HUES48 (cell line): ENCODE results near the gene STK17B.

ENCODE experiments used
- H3K27ac ChIP-seq: one replicate; pipeline ENCODE4 v1.7.0; 2013; ENCODE audit warnings: low read depth, low read length, inconsistent platforms
- H3K27me3 ChIP-seq: 2 replicates; pipeline ENCODE4 v1.6.1; 2013; ENCODE audit warnings: mild to moderate bottlenecking, low read length; ENCODE audit not compliant: control insufficient read depth, insufficient read depth
- H3K36me3 ChIP-seq: 2 replicates; pipeline ENCODE4 v1.6.1; 2013; ENCODE audit warnings: low read length; ENCODE audit not compliant: control insufficient read depth, insufficient read depth
- H3K4me1 ChIP-seq: 2 replicates; pipeline ENCODE4 v1.6.1; 2013; ENCODE audit warnings: mild to moderate bottlenecking, low read length; ENCODE audit not compliant: control insufficient read depth, insufficient read depth
- H3K4me3 ChIP-seq: 2 replicates; pipeline ENCODE4 v1.5.1; 2013; ENCODE audit warnings: mild to moderate bottlenecking, low read depth, low read length
- H3K9ac ChIP-seq: 2 replicates; pipeline ENCODE4 v1.6.1; 2013; ENCODE audit warnings: mild to moderate bottlenecking, low read depth, low read length, moderate library complexity
- H3K9me3 ChIP-seq: 2 replicates; pipeline ENCODE4 v1.6.1; 2013; ENCODE audit warnings: low read length; ENCODE audit not compliant: control insufficient read depth, insufficient read depth

Gene STK17B

DNA sequence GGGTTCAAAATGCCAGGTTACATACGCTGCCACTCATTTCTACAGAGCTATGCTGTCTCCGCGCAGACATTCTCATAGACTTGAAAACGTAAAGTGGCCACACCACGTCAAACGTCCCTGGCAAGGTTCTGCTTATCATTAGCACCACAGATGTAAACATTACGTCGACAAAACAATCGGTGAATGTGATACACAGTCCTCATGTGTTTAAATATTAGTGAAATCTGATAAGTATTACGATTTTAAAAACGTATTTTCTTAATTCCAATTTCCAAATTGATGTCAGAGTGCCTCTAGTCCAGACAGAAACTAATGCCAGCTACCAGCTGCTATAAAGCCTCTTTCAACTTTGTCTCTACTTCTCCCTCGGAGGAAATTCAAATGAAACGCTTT is 1.2 kb downstream of the STK17B start:
- no peaks in the 10 kb centered on the region for H3K9me3 ChIP-seq
- peaks cover 43% of the 10 kb centered on the region for H3K4me1 ChIP-seq
- H3K9ac ChIP-seq: no peak overlapping the region
- peak overlapping the region; percentile 94 for H3K4me3 ChIP-seq
- no peaks in the 10 kb centered on the region for H3K36me3 ChIP-seq
- peaks cover 14% of the 10 kb centered on the region for H3K27me3 ChIP-seq
- H3K27ac ChIP-seq: no peak overlapping the region

DNA sequence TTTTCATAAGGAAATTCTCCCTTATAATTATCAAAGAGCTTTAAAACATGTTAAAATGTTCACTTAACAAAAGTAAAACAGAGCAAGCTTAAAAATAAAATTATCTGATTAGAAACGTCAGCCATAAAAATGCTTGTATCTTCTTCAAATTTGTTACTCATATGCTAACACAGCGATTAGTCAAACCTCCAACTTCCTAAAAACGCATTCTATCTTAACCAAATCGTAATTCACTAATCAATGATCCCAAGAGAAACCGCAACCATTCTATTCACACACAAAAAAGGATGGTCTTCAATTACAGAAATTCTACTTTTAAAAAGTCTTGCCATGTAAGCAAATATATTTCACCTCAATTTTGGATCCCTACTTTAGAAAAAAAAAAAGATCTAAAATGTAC is 1.9 kb downstream of the STK17B start:
- Histone ChIP-seq H3K9ac (no peak overlapping the region), H3K27me3 (peaks cover 14% of the 10 kb centered on the region), H3K4me3 (peak overlapping the region; percentile 94), H3K9me3 (no peaks in the 10 kb centered on the region), H3K4me1 (peaks cover 49% of the 10 kb centered on the region), H3K27ac (no peak overlapping the region), H3K36me3 (no peaks in the 10 kb centered on the region)

DNA sequence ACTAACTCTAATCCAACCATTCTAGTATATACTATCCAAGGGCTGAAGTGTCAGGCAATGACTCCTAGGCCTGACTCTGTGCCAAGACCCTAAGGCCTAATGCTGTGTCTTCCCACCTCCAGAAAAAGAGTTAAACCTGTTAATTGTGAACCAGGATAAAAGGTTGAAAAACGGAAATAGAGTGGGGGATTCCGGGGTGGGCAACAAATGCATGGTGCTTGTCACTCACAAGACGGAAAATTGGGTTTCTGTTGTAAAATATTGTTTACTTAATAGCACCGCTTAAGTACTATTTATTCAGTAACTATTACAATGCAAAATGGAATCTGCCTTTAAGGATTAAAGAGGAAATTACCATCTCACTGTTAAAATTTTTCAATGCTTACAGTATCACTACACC is 3.2 kb downstream of the STK17B start:
- no peak overlapping the region for H3K9ac ChIP-seq
- peak overlapping the region; percentile 32 for H3K27ac ChIP-seq
- H3K36me3 ChIP-seq: no peaks in the 10 kb centered on the region
- no peaks in the 10 kb centered on the region for H3K9me3 ChIP-seq
- H3K27me3 ChIP-seq: peaks cover 14% of the 10 kb centered on the region
- H3K4me1 ChIP-seq: peaks cover 49% of the 10 kb centered on the region
- H3K4me3 ChIP-seq: peak overlapping the region; percentile 38; the same call in 1 of the 2 replicates

DNA sequence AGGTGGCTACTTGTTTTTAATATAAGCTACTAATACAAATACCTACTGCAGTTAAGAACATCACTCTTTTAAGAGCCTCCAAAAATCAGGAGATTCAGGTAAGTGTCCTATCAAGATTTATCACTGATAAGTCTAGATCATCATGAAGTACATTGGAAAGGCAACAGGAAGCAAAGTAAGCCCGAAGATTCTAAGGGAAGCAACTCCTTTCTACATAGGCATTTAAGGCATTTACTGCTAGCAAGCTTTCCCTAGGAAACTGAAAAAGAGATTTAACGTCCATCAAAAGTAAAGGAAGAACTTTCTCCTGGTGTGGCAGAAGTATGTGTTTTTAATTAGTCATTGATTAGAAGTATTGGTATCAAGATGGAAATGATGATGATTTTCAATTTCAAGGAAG is 3.7 kb downstream of the STK17B start:
- Histone ChIP-seq H3K36me3 (no peaks in the 10 kb centered on the region; the same call in 1 of the 2 replicates), H3K9ac (no peak overlapping the region), H3K27me3 (peaks cover 9% of the 10 kb centered on the region), H3K27ac (no peak overlapping the region), H3K9me3 (no peaks in the 10 kb centered on the region), H3K4me1 (peaks cover 49% of the 10 kb centered on the region), H3K4me3 (peak overlapping the region; percentile 21; the same call in 1 of the 2 replicates)

DNA sequence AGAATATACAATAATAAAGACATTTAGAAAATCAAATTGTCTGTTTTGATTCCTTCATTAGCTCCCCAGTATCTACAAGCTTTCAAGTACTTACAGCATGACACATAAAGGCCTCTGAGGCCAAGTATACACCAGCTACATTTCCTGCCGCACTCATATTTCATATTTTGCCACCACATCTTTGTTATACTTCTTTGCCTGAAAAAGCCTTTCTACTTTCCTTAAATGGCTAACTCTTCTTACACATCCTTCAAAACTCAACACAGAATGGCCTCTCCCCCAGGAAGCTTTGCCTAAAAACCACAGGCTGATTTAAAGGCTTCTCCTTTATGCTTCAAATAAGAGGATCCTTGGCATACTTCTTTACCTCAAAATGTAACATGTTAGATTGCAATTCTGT is 4.5 kb downstream of the STK17B start:
- 0 out of 2 replicates have a peak overlapping the region, but pooled peaks have one; percentile 24 for H3K9ac ChIP-seq
- no peak overlapping the region for H3K27ac ChIP-seq
- H3K9me3 ChIP-seq: no peaks in the 10 kb centered on the region
- peaks cover 44% of the 10 kb centered on the region for H3K4me1 ChIP-seq
- peaks cover under 1% of the 10 kb centered on the region for H3K27me3 ChIP-seq
- no peaks in the 10 kb centered on the region; the same call in 1 of the 2 replicates for H3K36me3 ChIP-seq
- no peak overlapping the region; the same call in 1 of the 2 replicates for H3K4me3 ChIP-seq

DNA sequence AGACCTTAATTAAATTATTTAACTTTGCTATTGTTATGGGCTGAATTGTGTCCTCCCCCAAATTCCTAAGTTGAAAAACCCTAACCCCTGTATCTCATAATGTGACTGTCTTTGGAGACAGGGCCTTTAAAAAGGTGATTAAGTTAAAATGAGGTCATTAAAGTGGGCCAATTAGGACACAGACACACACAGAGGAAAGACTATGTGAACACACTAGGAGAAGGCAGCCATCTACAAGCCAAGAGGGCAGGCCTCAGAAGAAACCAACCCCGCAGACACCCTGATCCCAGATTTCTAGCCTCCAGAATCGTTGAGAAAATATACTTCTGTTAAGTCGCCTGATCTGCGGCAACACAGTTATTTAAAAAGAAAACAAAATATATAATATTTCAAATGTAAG is 6.4 kb downstream of the STK17B start:
- H3K4me1 ChIP-seq: peaks cover 52% of the 10 kb centered on the region

DNA sequence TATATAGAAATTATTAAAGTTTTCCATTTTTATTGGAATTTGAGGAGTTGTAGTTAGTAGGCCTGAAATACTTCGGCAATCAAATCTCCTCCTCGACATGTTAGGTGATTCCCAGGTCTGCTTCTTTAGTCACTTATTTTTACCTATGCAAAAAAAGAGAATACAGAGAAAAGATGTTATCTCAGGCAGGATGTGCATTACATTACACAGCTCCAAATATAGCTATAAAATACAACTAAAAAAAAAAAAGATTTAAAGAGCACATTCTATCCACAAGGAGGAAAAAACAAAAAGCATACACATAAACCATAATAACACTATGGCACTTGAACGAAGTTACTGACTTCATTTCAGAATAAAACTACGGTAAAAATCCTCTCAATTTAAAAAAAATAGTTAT is 8.1 kb downstream of the STK17B start:
- peaks cover 4% of the 10 kb centered on the region; the same call in 1 of the 2 replicates for H3K36me3 ChIP-seq
- no peak overlapping the region for H3K4me3 ChIP-seq
- H3K9ac ChIP-seq: no peak overlapping the region
- peaks cover 49% of the 10 kb centered on the region for H3K4me1 ChIP-seq
- H3K27me3 ChIP-seq: no peaks in the 10 kb centered on the region
- no peak overlapping the region for H3K27ac ChIP-seq
- H3K9me3 ChIP-seq: no peaks in the 10 kb centered on the region

More for the DNA sequence above, 6.4 kb downstream of the STK17B start:
- H3K4me3 ChIP-seq: no peak overlapping the region
- no peak overlapping the region for H3K9ac ChIP-seq
- no peaks in the 10 kb centered on the region; the same call in 1 of the 2 replicates for H3K36me3 ChIP-seq
- H3K27ac ChIP-seq: no peak overlapping the region
- no peaks in the 10 kb centered on the region for H3K9me3 ChIP-seq
- H3K27me3 ChIP-seq: no peaks in the 10 kb centered on the region

DNA sequence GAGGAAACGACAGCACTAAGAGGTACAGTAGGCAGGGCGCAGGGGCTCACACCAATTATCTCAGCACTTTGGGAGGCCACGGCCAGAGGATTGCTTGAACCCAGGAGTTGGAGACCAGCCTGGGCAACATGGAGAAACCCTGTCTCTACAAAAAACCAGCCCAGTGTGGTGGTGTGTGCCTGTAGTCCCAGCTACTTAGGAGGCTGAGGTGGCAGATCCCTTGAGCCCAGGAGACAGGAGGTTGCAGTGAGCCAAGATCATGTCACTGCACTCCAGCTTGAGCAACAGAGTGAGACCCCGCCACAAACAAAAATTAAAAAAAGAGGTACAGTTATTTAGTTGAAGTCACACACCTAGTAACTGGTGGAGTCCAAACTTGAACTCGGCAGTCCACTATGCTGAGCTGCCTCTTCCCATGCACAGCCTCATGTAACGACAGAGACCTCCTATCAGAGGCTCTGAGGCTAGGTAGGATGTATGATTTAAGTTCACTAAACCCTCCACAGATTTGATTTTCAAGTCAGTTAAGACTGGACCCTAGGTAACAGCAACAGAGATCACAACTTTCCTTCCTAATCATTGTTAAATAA is 8.7 kb downstream of the STK17B start:
- Histone ChIP-seq H3K9me3 (no peaks in the 10 kb centered on the region), H3K4me1 (peaks cover 42% of the 10 kb centered on the region), H3K9ac (no peak overlapping the region), H3K36me3 (peaks cover 4% of the 10 kb centered on the region; the same call in 1 of the 2 replicates), H3K27ac (no peak overlapping the region), H3K27me3 (no peaks in the 10 kb centered on the region), H3K4me3 (no peak overlapping the region)

DNA sequence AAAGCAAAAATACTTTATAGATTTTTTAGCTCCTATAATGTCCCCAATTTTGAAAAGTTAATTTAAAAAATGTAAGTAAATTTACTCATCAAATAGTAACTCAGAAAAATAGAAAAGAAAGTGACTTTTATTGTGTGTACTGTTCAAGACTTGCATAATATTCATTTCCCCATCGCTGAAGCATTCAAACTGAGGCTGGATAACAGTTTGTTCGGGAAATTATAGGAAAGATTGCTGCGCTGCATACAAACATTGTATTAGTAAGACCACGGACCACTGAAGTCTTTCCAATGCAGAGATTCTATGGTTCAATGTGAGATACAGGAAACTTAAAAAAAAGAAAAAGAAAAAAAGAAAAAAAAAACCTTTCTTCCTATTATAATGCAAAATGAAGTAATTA is 10.4 kb downstream of the STK17B start:
- H3K9ac ChIP-seq: no peak overlapping the region
- no peaks in the 10 kb centered on the region for H3K27me3 ChIP-seq
- H3K36me3 ChIP-seq: peaks cover 9% of the 10 kb centered on the region; the same call in 1 of the 2 replicates
- H3K4me3 ChIP-seq: no peak overlapping the region
- H3K9me3 ChIP-seq: no peaks in the 10 kb centered on the region
- H3K4me1 ChIP-seq: peaks cover 33% of the 10 kb centered on the region
- H3K27ac ChIP-seq: no peak overlapping the region

DNA sequence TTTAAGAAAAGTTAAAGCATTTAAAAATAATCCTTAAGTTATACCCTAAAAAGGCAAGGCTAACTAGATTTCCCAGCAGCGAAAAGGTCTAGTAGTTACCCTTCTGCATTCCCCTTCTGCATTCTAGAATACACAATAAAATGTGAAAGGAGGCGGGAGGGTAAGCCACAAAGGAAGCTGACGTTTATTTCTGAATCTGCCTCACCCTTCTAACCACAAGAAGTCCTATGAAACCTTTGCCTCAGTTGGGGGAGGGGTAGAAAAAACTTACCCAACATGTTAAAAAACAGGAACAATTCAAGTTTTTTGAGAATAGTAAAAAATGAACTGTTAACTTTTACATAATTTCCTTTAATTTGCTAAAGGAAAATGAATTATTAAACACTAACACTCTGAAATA is 11.3 kb downstream of the STK17B start:
- Histone ChIP-seq H3K36me3 (peaks cover 18% of the 10 kb centered on the region), H3K4me1 (peaks cover 25% of the 10 kb centered on the region), H3K9me3 (no peaks in the 10 kb centered on the region), H3K27ac (peak overlapping the region; percentile 18), H3K9ac (no peak overlapping the region), H3K4me3 (no peak overlapping the region; the same call in 1 of the 2 replicates), H3K27me3 (no peaks in the 10 kb centered on the region)

DNA sequence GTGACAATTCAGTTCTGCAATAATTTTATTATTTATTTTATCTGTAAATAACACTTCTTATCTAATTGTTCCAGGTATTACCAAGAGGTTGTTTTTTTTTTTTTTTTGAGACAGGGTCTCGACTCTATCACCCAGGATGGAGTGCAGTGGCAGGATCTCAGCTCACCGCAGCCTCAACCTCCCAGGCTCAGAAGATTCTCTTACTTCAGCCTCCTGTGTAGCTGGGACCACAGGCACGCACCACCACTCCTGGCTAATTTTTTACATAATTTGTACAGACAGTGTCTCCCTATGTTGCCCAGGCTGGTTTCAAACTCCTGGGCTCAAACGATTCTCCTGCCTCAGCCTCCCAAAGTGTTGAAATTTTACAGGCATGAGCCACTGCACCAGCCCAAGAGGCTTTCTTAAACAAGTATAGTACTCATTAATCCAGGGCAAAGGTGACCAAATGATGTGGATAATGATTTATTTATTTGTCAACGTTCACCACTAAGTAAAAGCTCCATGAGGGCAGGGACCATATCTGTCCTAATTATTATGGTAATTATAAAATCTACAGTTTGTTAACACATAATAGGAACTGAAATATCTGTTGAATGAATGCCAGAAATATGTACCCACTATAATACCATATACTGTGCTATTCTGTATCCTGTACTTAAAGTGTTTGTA is 12.0 kb downstream of the STK17B start:
- peaks cover 24% of the 10 kb centered on the region for H3K36me3 ChIP-seq
- no peak overlapping the region for H3K9ac ChIP-seq
- no peak overlapping the region for H3K27ac ChIP-seq
- no peaks in the 10 kb centered on the region for H3K9me3 ChIP-seq
- H3K27me3 ChIP-seq: no peaks in the 10 kb centered on the region
- peaks cover 20% of the 10 kb centered on the region for H3K4me1 ChIP-seq
- H3K4me3 ChIP-seq: no peak overlapping the region
